Limb (tissue), 2 donors: ENCODE results near the gene TFAP2E.
"Not testable (repeated sequence)": the region's sequence is repeated elsewhere in the genome, so short reads cannot be mapped to it uniquely, and the experiment has no call there.

Source experiments
- DNase-seq, 2 donors: peaks; one replicate each; pipeline ENCODE4 v3.0.0-alpha.2; 2016; ENCODE audit errors: extremely low spot score in 2 of 2

The TFAP2E gene

DNA sequence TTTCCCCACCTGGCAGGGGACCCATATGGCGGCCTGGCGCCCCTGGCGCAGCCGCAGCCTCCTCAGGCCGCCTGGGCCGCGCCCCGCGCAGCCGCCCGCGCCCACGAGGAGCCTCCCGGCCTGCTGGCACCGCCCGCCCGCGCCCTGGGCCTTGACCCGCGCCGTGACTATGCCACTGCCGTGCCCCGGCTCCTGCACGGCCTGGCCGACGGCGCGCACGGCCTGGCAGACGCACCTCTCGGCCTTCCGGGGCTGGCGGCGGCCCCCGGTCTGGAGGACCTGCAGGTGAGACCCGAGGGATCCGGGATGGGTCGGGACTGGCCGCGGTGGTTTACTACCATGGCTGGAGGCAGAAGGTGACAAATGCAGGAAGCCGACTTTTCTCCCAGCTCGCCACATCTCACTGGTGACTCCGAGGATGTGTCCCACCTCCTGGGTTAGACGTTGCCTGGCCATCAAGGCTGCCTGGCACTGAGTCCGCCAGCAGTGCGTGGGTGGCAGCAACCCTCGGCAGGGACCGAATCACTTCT lies 1.1 kb downstream of the TFAP2E start:
- DNase-seq = no peak

DNA sequence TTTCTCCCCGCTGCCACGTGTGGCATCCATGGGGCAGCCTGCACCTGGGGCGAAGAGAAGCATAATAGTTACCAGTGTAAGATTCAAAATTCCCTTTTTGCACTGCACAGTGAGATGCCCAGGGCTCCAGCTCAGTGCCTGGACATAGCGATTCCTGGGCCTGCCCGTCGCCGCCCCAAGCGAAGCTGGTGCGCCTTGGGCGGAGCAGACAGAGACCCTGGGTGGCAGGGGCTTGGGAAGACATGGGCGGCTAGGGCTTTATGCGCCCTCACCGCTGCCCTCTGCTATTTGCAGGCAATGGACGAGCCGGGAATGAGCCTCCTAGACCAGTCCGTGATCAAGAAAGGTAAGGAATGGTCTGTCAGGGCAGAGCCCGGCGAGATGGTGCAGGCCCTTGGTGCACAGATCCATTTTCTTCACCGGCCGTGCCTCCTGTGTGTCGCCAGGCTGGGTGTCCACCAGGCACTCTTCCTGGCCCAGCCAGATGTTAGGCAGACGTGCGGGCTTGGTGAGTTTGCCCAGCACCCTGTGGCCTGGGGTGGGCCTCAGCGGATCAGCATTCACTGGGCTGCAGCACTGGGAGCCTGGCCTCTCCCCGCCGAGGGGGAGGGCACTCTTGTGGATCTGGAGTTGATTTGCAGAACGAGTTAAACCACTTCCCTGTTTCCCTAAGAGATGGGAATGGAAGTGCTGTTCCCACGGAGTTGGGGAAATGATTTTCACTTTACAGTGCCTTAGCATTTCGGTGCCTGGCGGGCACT lies 1.7 kb downstream of the TFAP2E start:
- DNase-seq = no peak

DNA sequence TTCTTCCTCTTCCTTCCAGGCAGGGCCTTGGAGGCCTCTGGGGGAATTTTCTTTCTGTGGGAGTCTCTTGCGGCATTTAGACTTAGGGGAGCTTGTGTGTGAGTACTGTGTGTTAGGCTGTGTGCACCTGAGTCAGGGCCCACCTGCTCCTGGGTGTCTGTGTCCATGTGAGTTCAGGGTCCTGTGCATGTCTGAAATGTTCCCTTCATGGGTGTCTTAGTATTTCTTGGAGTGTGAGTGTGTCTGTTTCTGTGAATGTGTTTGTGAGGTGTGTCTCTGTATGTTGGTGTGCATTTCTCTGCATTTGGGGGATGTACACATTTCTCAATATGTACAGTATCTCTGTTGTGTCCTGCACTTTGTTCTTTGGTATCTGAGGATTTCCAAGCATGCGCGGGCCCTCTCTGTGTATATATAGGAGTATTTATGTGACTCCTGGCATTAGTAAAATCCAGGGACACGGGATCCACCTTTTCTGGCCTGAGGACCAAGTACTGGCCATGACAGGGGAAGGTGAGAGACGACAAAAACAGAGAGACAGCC lies 2.4 kb downstream of the TFAP2E start:
- DNase-seq = no peak

DNA sequence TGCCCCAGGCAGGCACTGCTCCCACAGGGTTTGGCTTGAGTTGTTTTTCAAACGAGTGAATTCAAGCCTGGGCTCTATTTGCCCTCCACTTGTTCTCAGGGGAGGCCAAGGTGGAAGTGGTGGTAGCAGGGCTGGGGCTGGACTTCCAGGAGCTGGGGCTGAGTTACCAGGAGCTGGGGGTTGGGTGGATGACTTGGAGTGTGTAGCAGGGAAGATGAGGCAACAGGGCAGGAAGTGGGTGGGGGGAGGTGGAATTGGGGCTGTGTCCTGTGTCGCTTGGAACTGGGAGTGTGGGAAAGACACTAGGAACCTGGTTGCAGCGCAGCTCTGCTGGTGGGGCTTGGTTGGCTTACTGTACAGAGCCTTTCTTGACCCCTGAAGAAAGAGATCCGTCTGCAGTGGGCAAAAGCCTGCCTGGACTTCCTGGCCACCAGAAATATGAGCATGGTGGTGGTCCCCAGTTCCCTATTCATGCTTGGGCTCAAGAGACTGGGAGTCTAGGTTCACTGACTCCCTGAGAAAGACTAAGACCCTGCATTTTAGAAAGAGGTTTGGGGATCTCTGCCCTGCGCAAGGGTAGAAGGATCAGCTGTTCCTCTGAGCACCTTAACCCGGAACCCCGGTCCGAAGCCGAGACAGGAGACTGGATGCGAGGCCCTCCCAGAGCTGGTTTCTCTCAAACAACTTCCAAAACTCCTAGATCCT lies 3.1 kb downstream of the TFAP2E start:
- DNase-seq = no peak

DNA sequence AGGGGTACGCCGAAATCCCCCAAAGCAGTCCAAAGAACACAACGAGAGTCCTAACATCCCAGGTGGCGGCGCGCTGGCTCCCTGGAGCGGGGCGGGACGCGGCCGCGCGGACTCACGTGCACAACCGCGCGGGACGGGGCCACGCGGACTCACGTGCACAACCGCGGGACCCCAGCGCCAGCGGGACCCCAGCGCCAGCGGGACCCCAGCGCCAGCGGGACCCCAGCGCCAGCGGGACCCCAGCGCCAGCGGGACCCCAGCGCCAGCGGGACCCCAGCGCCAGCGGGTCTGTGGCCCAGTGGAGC lies 3.6 kb downstream of the TFAP2E start:
- DNase-seq = not testable (repeated sequence)

DNA sequence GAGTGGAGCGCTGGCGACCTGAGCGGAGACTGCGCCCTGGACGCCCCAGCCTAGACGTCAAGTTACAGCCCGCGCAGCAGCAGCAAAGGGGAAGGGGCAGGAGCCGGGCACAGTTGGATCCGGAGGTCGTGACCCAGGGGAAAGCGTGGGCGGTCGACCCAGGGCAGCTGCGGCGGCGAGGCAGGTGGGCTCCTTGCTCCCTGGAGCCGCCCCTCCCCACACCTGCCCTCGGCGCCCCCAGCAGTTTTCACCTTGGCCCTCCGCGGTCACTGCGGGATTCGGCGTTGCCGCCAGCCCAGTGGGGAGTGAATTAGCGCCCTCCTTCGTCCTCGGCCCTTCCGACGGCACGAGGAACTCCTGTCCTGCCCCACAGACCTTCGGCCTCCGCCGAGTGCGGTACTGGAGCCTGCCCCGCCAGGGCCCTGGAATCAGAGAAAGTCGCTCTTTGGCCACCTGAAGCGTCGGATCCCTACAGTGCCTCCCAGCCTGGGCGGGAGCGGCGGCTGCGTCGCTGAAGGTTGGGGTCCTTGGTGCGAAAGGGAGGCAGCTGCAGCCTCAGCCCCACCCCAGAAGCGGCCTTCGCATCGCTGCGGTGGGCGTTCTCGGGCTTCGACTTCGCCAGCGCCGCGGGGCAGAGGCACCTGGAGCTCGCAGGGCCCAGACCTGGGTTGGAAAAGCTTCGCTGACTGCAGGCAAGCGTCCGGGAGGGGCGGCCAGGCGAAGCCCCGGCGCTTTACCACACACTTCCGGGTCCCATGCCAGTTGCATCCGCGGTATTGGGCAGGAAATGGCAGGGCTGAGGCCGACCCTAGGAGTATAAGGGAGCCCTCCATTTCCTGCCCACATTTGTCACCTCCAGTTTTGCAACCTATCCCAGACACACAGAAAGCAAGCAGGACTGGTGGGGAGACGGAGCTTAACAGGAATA lies 4.2 kb downstream of the TFAP2E start:
- DNase-seq = peak in 1 of 2 donors; percentile 39

DNA sequence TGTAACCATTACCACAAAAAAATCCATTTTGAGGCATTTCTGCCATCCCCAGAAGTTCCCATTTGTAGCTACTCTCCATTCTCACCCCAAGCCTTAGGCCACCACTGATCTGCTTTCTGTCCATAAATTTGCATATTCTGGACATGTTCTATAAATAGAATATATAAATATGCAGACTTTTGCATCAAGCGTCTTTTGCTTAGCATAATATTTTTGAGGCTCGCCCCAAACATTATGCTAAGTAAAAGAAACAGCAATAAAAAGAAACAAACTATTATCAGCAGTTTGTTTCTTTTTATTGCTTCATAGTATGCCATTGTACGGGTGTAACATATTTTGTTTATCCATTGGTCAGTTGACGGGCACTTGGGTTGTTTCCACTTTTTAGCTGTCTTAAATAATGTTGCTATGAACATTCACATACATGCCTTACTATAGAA lies 7.9 kb downstream of the TFAP2E start:
- DNase-seq = no peak

DNA sequence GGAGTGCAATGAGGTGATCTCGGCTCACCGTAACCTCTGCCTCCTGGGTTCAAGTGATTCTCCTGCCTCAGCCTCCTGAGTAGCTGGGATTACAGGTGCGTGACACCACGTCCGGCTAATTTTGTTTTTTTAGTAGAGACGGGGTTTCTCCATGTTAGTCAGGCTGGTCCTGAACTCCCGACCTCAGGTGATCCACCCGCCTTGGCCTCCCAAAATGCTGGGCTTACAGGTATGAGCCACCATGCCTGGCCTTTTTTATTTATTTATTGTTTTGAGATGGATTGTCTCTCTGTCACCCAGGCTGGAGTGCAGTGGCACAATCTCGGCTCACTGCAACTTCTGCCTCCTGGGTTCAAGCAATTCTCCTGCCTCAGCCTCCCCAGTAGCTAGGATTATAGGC lies 8.5 kb downstream of the TFAP2E start:
- not testable (repeated sequence) for DNase-seq

DNA sequence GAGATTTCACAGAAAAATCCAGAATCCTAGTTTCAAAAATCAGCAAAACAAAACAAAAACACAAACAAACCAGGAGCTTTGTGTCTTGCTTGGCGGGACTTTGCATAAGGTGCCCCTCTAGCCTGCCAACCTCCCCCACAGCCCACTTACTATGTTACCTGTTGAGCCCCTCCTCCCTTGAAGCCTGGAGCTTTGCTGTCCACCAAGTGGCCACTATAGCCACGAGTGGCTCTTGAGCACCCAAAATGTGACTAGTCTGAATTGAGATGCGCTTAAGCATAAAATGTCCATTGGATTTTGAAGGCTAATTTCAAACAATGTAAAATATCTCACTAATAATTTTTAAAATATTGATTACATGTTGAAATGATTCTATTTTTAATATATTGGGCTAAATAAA lies 12.2 kb downstream of the TFAP2E start:
- no peak for DNase-seq

DNA sequence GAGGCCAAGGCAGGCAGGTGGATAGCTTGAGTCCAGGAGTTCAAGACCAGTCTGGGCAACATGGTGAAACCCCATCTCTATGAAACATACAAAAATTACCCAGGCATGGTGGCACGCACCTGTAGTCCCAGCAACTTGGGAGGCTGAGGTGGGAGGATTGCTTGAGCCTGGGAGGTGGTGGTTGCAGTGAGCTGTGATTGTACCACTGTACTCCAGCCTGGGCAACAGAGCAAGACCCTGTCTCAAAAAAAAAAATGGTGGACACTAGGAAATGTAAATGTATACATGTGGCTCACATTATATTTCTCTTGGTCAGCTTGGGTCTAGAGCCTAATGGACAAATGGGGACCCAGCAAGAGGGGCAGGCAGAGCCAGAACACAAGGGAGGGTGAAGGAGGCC lies 12.7 kb downstream of the TFAP2E start:
- not testable (repeated sequence) for DNase-seq

DNA sequence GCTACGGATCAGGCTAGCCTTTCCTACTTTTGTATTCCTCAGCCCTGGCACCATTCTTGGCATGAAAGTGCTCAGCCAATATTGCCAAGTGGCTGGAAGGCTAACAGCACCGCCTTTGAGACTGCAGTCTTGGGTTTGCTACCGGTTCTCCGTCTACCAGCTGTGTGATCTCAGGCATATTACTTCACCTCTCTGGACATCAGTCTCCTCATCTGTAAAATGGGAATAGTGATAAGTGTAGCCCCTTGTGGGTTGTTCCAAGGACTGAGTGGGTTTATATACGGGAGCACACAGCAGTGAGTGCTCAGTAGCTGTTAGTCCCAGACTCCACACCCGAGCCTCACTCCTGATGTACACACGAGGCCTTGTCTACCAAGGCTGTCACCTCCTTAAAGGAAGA lies 13.7 kb downstream of the TFAP2E start:
- no peak for DNase-seq

DNA sequence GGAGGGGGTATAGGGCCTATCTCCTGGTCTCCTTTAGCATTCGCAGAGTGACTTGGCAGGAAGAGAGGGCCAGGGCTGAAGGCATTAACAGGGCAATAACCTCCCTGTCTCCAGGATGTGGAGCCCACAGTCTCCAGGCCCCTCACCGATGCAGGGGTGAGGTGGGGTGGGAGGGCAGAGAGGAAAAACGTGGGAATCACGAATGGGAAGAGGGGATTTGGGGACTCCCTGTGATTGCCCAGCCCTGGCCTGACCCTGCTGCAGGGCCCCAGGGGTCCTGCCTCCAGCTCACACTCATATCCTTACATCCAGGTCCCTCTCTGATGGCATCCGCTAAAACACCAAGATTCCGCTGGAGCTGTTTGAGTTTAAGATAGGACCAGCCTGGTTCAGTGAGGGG lies 14.6 kb downstream of the TFAP2E start:
- no peak for DNase-seq

DNA sequence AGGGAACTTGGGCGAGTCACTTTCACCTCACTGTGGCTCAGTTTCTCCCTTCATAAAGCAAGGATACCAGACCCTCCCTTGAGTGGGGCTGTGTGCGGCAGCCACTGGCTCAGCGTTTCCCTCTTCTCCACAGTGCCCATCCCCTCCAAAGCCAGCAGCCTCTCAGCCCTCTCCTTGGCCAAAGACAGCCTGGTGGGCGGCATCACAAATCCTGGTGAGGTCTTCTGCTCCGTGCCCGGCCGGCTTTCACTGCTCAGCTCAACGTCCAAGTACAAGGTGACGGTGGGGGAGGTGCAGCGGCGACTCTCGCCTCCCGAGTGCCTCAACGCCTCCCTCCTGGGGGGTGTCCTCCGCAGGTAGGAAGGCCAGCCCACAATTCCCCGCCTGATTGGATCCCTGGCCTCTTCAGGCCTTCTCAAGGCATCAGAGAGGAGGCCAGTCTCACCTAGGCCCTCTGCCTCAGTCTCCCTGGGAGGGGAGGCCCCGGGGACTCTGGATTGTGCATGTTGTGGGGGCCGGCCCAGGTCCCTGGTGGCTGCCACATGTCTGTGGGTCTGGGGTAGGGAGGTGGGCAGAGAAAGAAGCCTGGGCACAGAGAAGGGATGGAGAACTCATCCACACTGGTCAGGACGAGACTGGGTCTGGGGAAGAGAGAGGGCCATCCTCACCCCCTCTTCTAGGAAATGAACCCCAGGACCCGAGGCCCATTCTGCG lies 15.2 kb downstream of the TFAP2E start:
- no peak for DNase-seq

DNA sequence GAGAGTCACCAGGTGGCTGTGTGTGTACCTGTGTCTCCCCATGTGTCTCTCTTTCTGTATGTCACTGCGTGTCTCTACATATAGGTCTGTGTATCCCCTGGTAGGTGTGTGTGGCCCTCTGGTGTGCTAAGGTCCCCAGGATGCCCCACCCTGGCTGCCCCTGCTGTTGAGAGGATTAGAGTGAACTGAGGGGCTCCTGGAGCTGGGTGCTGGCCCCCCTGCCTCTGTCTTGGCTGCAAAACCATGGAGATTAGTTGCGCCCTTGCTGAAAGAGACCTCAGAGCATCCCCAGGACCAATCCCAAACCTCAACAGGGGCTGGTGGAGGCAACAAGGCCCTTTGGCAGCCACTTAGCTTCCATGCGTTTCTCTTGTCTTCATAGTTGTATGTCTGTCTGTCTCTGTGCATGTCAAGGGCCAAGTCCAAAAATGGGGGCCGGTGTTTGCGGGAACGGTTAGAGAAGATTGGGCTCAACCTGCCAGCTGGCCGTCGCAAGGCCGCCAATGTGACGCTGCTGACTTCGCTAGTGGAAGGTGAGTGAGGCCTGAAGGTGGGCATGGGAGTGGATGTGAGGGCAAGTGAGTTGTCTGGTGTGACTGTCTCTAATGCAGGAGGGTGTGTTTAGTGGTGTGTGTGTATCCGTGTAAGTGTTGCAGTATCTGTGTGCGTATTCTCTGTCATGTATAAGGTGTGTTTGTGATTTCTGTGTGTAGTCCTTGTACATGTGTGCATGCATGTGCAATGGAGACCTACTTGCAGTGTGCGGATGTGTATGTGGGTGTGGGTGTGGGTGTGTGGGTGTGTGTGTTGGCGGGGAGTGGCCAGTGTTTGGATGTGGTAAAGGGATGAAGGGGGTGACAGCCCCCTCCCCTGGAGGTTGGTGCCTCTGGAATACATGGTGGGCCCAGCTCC lies 16.7 kb downstream of the TFAP2E start:
- DNase-seq = no peak

DNA sequence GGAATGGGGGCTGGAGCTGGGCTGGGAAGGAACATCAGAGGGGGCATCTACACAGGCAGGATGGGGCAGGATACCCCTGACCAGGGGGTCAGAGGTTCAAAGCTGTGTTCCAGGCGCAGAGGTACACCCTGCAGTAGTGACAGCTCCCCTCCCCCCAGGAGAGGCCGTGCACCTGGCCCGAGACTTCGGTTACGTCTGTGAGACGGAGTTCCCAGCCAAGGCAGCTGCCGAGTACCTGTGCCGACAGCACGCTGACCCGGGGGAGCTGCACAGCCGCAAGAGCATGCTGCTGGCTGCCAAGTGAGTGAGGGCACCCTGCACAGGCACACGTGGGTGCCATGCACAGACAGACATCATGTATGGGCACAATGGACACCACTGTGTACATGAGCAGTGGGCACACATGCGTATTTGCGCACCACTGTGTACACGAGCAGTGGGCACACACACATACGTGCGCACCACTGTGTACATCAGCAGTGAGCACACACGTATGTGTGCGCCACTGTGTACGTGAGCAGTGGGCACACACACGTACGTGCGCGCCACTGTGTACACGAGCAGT lies 17.4 kb downstream of the TFAP2E start:
- no peak for DNase-seq

DNA sequence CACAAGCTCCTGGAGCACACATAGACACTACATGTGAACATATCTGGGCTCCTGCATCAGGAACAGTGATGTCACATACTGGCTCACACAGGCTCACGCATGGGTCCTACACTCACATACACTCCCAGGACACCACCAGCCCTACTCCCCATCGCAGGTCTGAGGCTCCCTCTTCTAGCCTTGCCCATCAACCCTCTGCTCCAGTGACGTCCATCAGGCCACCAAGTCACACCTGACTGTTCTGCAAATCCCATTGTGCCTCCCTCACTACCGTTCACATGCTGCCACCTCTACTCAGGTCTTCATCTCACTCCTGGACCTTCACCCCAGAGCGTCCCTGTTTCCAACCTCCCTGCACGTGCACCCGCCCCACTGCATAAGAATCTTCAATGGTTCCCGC lies 18.1 kb downstream of the TFAP2E start:
- DNase-seq = no peak

DNA sequence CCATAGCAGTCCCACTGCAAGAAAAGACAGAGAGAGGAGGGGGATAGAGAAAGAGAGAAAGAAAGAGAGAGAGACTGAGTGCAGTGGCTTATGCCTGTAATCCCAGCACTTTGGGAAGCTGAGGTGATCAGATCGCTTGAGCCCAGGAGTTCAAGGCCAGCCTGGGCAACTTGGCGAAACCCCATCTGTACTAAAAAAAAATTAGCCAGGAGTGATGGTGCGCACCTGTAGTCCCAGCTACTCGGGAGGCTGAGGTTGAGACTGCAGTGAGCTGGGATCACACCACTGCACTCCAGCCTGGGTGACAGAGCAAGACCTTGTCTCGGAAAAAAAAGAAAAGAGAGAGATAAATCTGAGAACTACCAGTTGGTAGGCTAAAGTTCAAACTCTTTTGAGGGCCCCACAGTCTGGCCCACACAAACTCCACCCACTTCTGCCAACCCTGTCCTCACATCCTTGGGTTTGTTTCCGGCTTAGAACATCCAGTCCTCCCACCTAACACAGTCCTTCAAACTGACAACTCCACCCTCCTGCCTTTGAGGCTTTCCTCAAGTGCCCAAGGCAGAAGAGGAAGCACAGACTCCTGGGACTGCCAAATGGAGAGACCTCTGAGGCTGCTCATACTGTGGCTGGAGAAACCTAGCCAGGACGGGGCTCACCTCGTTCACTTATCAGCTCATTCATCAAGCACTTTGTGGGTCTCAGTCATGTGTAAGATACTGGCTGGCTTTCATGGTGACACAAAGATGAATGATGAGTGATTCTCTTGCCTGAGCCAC lies 20.1 kb downstream of the TFAP2E start:
- DNase-seq = no peak

DNA sequence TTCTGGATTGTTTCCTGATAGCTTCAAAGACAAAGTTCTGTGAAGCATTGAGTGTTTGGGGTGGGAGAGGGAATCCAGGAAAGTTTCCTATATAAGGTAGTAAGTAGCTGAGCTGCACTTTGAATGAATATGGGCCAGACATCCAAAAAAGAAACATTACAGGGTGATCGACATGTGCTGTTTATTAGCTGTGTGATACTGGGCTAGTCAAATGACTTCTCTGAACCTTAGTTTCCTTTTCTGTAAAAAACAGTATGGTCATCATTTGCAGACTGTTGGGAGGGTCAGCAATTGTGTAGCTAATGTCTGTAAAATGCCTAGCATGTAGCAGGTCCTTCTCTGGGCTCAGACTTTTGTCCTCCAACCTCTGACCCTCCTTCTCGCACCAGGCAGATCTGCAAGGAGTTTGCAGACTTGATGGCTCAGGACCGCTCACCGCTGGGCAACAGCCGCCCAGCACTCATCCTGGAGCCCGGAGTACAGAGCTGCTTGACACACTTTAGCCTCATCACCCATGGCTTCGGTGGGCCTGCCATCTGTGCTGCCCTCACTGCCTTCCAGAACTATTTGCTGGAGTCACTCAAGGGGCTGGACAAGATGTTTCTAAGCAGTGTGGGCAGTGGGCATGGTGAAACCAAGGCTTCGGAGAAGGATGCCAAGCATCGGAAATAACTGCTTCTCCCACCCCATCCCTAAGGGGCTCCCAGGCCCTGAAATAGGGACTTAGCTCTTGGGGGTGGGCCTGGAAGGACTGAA lies 21.1 kb downstream of the TFAP2E start:
- DNase-seq = no peak
